Liver (tissue), 9 donors: ENCODE measurements around the gene NFYC. TPM values are rescaled to one million over a fixed set of nuclear protein-coding genes. Genes with fewer than 3 reads are reported as not detected.

Source experiments
- DNase-seq: peaks from one replicate; pipeline ENCODE4 v3.0.0-alpha.2; 2017; ENCODE audit warnings: low spot score
- H3K27ac ChIP-seq, 2 donors: one replicate each; pipeline ENCODE4 v1.7.0; 2013; ENCODE audit warnings: inconsistent platforms in 2 of 2, low read length in 2 of 2, control low read depth in 1 of 2, low read depth in 1 of 2, mild to moderate bottlenecking in 1 of 2
- H3K27me3 ChIP-seq, 4 donors: one replicate each; pipeline versions ENCODE4 v1.6.1 to v1.7.0; 2013; ENCODE audit warnings: low read length in 3 of 4, inconsistent platforms in 1 of 4, mild to moderate bottlenecking in 1 of 4, moderate library complexity in 1 of 4; ENCODE audit not compliant: control insufficient read depth in 4 of 4, insufficient read depth in 4 of 4
- H3K36me3 ChIP-seq, 4 donors: one replicate each; pipeline versions ENCODE4 v1.6.1 to v1.7.0; 2013; ENCODE audit warnings: low read length in 3 of 4, mild to moderate bottlenecking in 3 of 4, low read depth in 1 of 4, moderate library complexity in 1 of 4; ENCODE audit not compliant: control insufficient read depth in 4 of 4, insufficient read depth in 3 of 4
- H3K4me1 ChIP-seq, 4 donors: one replicate each; pipeline versions ENCODE4 v1.6.1 to v1.7.0; 2013; ENCODE audit warnings: low read length in 3 of 4, mild to moderate bottlenecking in 3 of 4, moderate library complexity in 1 of 4; ENCODE audit not compliant: control insufficient read depth in 4 of 4, insufficient read depth in 4 of 4
- H3K4me3 ChIP-seq, 3 donors: one replicate each; pipeline versions ENCODE4 v1.6.1 to v1.7.0; 2013; ENCODE audit warnings: low read length in 3 of 3, control low read depth in 1 of 3, low read depth in 1 of 3, mild to moderate bottlenecking in 1 of 3
- H3K9ac ChIP-seq, 2 donors: one replicate each; pipeline ENCODE4 v1.7.0; 2013; ENCODE audit warnings: low read length in 2 of 2, mild to moderate bottlenecking in 2 of 2, moderate library complexity in 2 of 2, control low read depth in 1 of 2, low read depth in 1 of 2
- H3K9me3 ChIP-seq, 4 donors: one replicate each; pipeline versions ENCODE4 v1.6.1 to v1.7.0; 2013; ENCODE audit warnings: low read length in 3 of 4; ENCODE audit not compliant: control insufficient read depth in 4 of 4
- FOXA1 ChIP-seq: IDR thresholded peaks from 2 replicates; pipeline ENCODE4 v1.6.1; 2016; ENCODE audit warnings: antibody characterized with exemption
- GABPA ChIP-seq, 2 donors: IDR thresholded peaks in 1 of 2; conservative IDR thresholded peaks in 1 of 2; 2 replicates each; pipeline ENCODE4 v1.6.1; 2016; ENCODE audit warnings: antibody characterized with exemption in 2 of 2, mild to moderate bottlenecking in 1 of 2, moderate library complexity in 1 of 2
- HNF4A ChIP-seq, 2 donors: conservative IDR thresholded peaks; 2 replicates each; pipeline ENCODE4 v1.6.1; 2016; ENCODE audit warnings: antibody characterized with exemption in 2 of 2, mild to moderate bottlenecking in 2 of 2
- JUND ChIP-seq, 2 donors: IDR thresholded peaks; 2 replicates each; pipeline ENCODE4 v1.6.1; 2016; ENCODE audit warnings: antibody characterized with exemption in 2 of 2
- MAX ChIP-seq: IDR thresholded peaks from 2 replicates; pipeline ENCODE4 v1.6.1; 2016; ENCODE audit warnings: antibody characterized with exemption
- NR2F2 ChIP-seq: IDR thresholded peaks from 2 replicates; pipeline ENCODE4 v1.6.1; 2016; ENCODE audit warnings: antibody characterized with exemption
- RAD21 ChIP-seq, 2 donors: IDR thresholded peaks; 2 replicates each; pipeline ENCODE4 v1.6.1; 2016; ENCODE audit warnings: antibody characterized with exemption in 2 of 2, mild to moderate bottlenecking in 2 of 2
- SP1 ChIP-seq: IDR thresholded peaks from 2 replicates; pipeline ENCODE4 v1.6.1; 2018; ENCODE audit warnings: antibody characterized with exemption, mild to moderate bottlenecking
- TAF1 ChIP-seq: conservative IDR thresholded peaks from 2 replicates; pipeline ENCODE4 v1.6.1; 2016; ENCODE audit warnings: antibody characterized with exemption, mild to moderate bottlenecking
- YY1 ChIP-seq: IDR thresholded peaks from 2 replicates; pipeline ENCODE4 v1.6.1; 2016; ENCODE audit warnings: antibody characterized with exemption, mild to moderate bottlenecking
- WGBS: extraction: QIAGEN DNeasy Blood & Tissue Kit; methylation state at CpG from one replicate; pipeline ENCODE4 v1.1.7; 2013; 5-methylcytosine and 5-hydroxymethylcytosine counted together
- polyA plus RNA-seq, 2 donors: library from polyadenylated mRNA; stranded (reverse) in 1 of 2; unstranded in 1 of 2; fragments of 200-250 nt in 1 of 2; fragments of >200 nt in 1 of 2; fragmentation: Nextera tagmentation in 1 of 2; extraction: Ambion mirVana in 1 of 2; gene quantifications; one replicate each; pipeline versions ENCODE4 v1.2.1 to v1.2.3, GENCODE V29; 2013 to 2015
- total RNA-seq, 2 donors: library from RNA; depleted of rRNA; stranded (reverse); fragments of >200 nt; gene quantifications; one replicate each; pipeline ENCODE4 v1.2.3, GENCODE V29; 2014
- TF ChIP-seq, protein P1 (sequence below): fragments of 150-350 bp; IDR thresholded peaks from 2 replicates; pipeline ENCODE4 v1.5.1; 2017; ENCODE audit warnings: improper control_type of control experiment, low read depth, low read length; ENCODE audit not compliant: missing input control
- donor health status: healthy.
- donor health status: healthy.
- donor health status: healthy.
- donor health status: healthy.
- donor health status: healthy.

NFYC gene
- total and polyA plus RNA-seq, 4 donors: 18.3 to 28.1 (median 26.8) TPM

- Histone ChIP-seq H3K27ac (peak overlapping the region; percentile 5 to 47), H3K9ac (peak overlapping the region; percentile 31 to 78), H3K27me3 (no peaks in the 10 kb centered on the region), H3K36me3 (peaks cover 0 to 2% (median 0%) of the 10 kb centered on the region in 4 donors), H3K4me1 (peaks cover 9 to 77% (median 56%) of the 10 kb centered on the region in 4 donors), H3K9me3 (no peaks in the 10 kb centered on the region), H3K4me3 (no peak overlapping the region)
- DNase-seq: no peak
- WGBS: 4% methylated on average over 3 of the region's 3 CpGs
- no peak for TF ChIP-seq RAD21 (IDR thresholded peaks at IDR 0.05)
- TF ChIP-seq HNF4A (conservative IDR thresholded peaks at IDR 0.05): no peak
- no peak for TF ChIP-seq SP1
Measured at GRCh38 chr1:40711465-40712404, 20.2 kb downstream of the NFYC start.

GRCh38 chr1:40712405-40712944 lies 21.0 kb downstream of the NFYC start:
- WGBS: 57% methylated on average over 5 of the region's 5 CpGs
- H3K4me3 ChIP-seq: no peak overlapping the region
- H3K4me1 ChIP-seq: peaks cover 10 to 84% (median 62%) of the 10 kb centered on the region in 4 donors
- H3K27me3 ChIP-seq: no peaks in the 10 kb centered on the region
- no peaks in the 10 kb centered on the region for H3K9me3 ChIP-seq
- no peak overlapping the region for H3K9ac ChIP-seq
- no peak for DNase-seq
- H3K36me3 ChIP-seq: peaks cover 0 to 2% (median 0%) of the 10 kb centered on the region in 4 donors
- H3K27ac ChIP-seq: peak overlapping the region; percentile 26 to 29
- TF ChIP-seq YY1 (no peak), TAF1 (no peak), NR2F2 (no peak), JUND (IDR thresholded peaks at IDR 0.05) (no peak), FOXA1 (no peak), MAX (no peak)
- TF ChIP-seq, protein P1, sequence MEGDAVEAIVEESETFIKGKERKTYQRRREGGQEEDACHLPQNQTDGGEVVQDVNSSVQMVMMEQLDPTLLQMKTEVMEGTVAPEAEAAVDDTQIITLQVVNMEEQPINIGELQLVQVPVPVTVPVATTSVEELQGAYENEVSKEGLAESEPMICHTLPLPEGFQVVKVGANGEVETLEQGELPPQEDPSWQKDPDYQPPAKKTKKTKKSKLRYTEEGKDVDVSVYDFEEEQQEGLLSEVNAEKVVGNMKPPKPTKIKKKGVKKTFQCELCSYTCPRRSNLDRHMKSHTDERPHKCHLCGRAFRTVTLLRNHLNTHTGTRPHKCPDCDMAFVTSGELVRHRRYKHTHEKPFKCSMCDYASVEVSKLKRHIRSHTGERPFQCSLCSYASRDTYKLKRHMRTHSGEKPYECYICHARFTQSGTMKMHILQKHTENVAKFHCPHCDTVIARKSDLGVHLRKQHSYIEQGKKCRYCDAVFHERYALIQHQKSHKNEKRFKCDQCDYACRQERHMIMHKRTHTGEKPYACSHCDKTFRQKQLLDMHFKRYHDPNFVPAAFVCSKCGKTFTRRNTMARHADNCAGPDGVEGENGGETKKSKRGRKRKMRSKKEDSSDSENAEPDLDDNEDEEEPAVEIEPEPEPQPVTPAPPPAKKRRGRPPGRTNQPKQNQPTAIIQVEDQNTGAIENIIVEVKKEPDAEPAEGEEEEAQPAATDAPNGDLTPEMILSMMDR: no peak

DNA sequence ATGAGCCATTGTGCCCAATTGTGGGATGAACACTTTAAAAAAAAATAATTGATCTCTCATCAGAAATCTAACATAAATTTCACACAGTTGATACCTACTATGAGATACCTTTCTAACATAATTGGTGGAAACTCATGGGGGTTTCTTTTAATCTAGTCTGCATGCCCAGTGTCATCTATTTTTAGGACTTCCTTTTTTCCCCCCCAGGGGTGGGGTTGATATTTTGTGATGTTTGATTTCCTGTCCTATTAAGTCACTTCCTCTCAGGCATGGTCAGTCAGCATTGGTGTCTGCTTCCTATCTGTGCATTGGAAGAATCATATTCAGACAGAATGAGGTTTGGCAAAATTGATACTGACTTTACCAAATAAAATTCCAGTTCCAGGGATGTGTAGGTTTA lies 21.5 kb downstream of the NFYC start:
- Histone ChIP-seq H3K36me3 (peaks cover 0 to 2% (median 0%) of the 10 kb centered on the region in 4 donors), H3K9me3 (no peaks in the 10 kb centered on the region), H3K9ac (peak overlapping the region in 1 of 2 donors; percentile 22), H3K27me3 (no peaks in the 10 kb centered on the region), H3K4me1 (peaks cover 10 to 86% (median 64%) of the 10 kb centered on the region in 4 donors), H3K4me3 (no peak overlapping the region), H3K27ac (peak overlapping the region; percentile 29 to 60)
- TF ChIP-seq TAF1 (no peak), JUND (IDR thresholded peaks at IDR 0.05) (no peak), GABPA (IDR thresholded peaks at IDR 0.05 in 1 of 2, conservative IDR thresholded peaks at IDR 0.05 in 1 of 2) (peak; percentile 58 to 74)
- DNase-seq: no peak
